KOPT-K1 (cell line): Measurements from ENCODE around the gene TLX1.

ENCODE experiments used
- H3K27ac ChIP-seq: fragments of 200-600 bp; sonication (generic); 2 replicates; pipeline ENCODE4 v1.5.1; 2016; ENCODE audit warnings: antibody characterized with exemption, mild to moderate bottlenecking, low read depth, low read length; ENCODE audit not compliant: poor library complexity, severe bottlenecking
- H3K36me3 ChIP-seq: fragments of 200-600 bp; sonication (generic); 2 replicates; pipeline ENCODE4 v1.5.1; 2017; ENCODE audit warnings: antibody characterized with exemption, mild to moderate bottlenecking, low read length, moderate library complexity; ENCODE audit not compliant: insufficient read depth
- H3K9me3 ChIP-seq: fragments of 200-600 bp; sonication (generic); 2 replicates; pipeline ENCODE4 v1.5.1; 2017; ENCODE audit warnings: antibody characterized with exemption, low read length, mild to moderate bottlenecking; ENCODE audit not compliant: insufficient read depth, poor library complexity, severe bottlenecking

The TLX1 gene

GRCh38 chr10:101136007-101136707, 5.1 kb downstream of the TLX1 start:
- Histone ChIP-seq H3K9me3 (no peaks in the 10 kb centered on the region), H3K27ac (no peak overlapping the region), H3K36me3 (no peaks in the 10 kb centered on the region)

- no peaks in the 10 kb centered on the region for H3K36me3 ChIP-seq
- no peaks in the 10 kb centered on the region for H3K9me3 ChIP-seq
- no peak overlapping the region for H3K27ac ChIP-seq
These were observed 5.6 kb downstream of the TLX1 start for GRCh38 chr10:101136708-101137121.

- Histone ChIP-seq H3K36me3 (no peaks in the 10 kb centered on the region), H3K9me3 (no peaks in the 10 kb centered on the region), H3K27ac (no peak overlapping the region)
These were observed 6.2 kb downstream of the TLX1 start for GRCh38 chr10:101137271-101137670.

- H3K36me3 ChIP-seq = no peaks in the 10 kb centered on the region
- H3K27ac ChIP-seq = no peak overlapping the region
- H3K9me3 ChIP-seq = no peaks in the 10 kb centered on the region
These were observed 7.8 kb downstream of the TLX1 start for GRCh38 chr10:101138788-101139420.

- no peaks in the 10 kb centered on the region for H3K9me3 ChIP-seq
- H3K27ac ChIP-seq = no peak overlapping the region
- no peaks in the 10 kb centered on the region for H3K36me3 ChIP-seq
These were observed 8.4 kb downstream of the TLX1 start for GRCh38 chr10:101139421-101139911.

- H3K9me3 ChIP-seq = no peaks in the 10 kb centered on the region
- H3K27ac ChIP-seq = no peak overlapping the region
- no peaks in the 10 kb centered on the region for H3K36me3 ChIP-seq
These were observed 9.2 kb downstream of the TLX1 start for GRCh38 chr10:101140084-101140949.

- Histone ChIP-seq H3K27ac (no peak overlapping the region), H3K36me3 (no peaks in the 10 kb centered on the region), H3K9me3 (no peaks in the 10 kb centered on the region)
These were observed 10.0 kb downstream of the TLX1 start for GRCh38 chr10:101140950-101141615.

GRCh38 chr10:101141616-101142532, 10.8 kb downstream of the TLX1 start:
- H3K36me3 ChIP-seq = no peaks in the 10 kb centered on the region
- H3K27ac ChIP-seq = no peak overlapping the region
- no peaks in the 10 kb centered on the region for H3K9me3 ChIP-seq

GRCh38 chr10:101142533-101143344, 11.6 kb downstream of the TLX1 start:
- Histone ChIP-seq H3K9me3 (no peaks in the 10 kb centered on the region), H3K36me3 (no peaks in the 10 kb centered on the region), H3K27ac (no peak overlapping the region)

- Histone ChIP-seq H3K36me3 (no peaks in the 10 kb centered on the region), H3K27ac (no peak overlapping the region), H3K9me3 (no peaks in the 10 kb centered on the region)
These were observed 12.2 kb downstream of the TLX1 start for GRCh38 chr10:101143345-101143630.

- peaks cover 4% of the 10 kb centered on the region for H3K9me3 ChIP-seq
- no peaks in the 10 kb centered on the region for H3K36me3 ChIP-seq
- no peak overlapping the region for H3K27ac ChIP-seq
These were observed 13.0 kb downstream of the TLX1 start for GRCh38 chr10:101144053-101144452.

GRCh38 chr10:101145145-101145544, 14.0 kb downstream of the TLX1 start:
- Histone ChIP-seq H3K27ac (no peak overlapping the region), H3K9me3 (peaks cover 11% of the 10 kb centered on the region), H3K36me3 (no peaks in the 10 kb centered on the region)

- no peak overlapping the region for H3K27ac ChIP-seq
- H3K9me3 ChIP-seq = peaks cover 11% of the 10 kb centered on the region
- H3K36me3 ChIP-seq = no peaks in the 10 kb centered on the region
These were observed 14.8 kb downstream of the TLX1 start for GRCh38 chr10:101145750-101146391.
